ENCODE results near the gene BCAR1.

Gene BCAR1

GRCh38 chr16:75189638-75190245 lies 61.7 kb downstream of the BCAR1 start:
- no peak overlapping the region for H3K27ac ChIP-seq
- DNase-seq (ENCODE audit: low read depth, low spot score), result no peak

DNA sequence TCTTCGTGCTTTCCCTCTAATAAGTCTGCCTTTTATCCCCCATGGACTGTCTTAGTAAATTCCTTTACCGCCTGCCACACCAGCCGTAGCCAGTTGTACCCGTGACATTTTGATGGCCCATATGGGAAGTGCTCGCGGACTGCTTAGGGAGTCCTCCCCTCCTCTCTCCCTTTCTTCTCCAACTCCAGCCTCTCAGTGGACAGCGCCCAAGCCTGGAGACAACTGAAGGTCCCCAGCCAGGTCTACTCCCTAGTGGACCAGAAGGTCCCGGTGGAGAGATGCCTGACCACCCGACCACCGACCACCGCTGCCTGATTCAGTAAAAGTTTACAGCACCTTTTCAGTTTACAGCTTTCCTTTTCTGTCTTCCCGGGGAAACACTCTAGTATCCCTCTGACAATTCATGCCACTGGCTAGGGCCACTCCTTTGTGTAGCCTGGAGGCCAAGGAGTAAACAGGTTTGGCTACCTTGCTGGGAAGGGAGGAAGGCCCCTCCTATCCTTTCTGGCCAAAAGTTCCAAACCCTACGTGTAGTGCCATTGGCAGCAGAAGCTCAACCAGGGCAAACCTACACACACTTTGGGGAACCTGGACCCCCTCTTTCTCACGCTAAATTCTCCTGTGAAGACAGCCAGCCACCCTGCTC lies 62.5 kb downstream of the BCAR1 start:
- H3K27ac ChIP-seq, result no peak overlapping the region
- no peak for DNase-seq (ENCODE audit: low read depth, low spot score)

GRCh38 chr16:75181630-75182029 lies 69.8 kb downstream of the BCAR1 start:
- no peak for DNase-seq (ENCODE audit: low read depth, low spot score)
- H3K27ac ChIP-seq, result no peak overlapping the region

DNA sequence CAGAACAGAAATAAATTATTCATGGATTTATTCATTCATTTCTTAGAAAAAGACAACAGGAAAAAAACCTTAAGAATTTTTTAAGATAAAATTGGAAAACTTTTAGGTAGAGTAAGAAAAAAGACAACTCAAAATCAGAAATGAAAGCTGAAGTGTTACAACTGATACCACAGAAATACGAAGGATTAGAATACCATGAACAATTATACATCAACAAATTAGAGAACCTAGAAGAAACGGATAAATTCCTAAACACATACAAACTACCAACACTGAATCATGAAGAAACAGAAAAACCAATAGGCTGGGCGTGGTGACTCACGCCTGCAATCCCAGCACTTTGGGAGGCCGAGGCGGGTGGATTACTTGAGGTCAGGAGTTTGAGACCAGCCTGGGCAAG lies 72.2 kb downstream of the BCAR1 start:
- H3K27ac ChIP-seq, result no peak overlapping the region
- no peak for DNase-seq (ENCODE audit: low read depth, low spot score)
